K562 (cell line): Measurements from ENCODE around the gene GRIN1. TPM values are rescaled to one million over a fixed set of nuclear protein-coding genes. Genes with fewer than 3 reads are reported as not detected.

Source experiments
- CCNT2 ChIP-seq: IDR thresholded peaks from 2 replicates; pipeline ENCODE4 v1.6.1; 2011; ENCODE audit warnings: borderline replicate concordance, low read depth, mild to moderate bottlenecking, moderate library complexity, mixed read lengths, low read length; ENCODE audit not compliant: insufficient read length; ENCODE audit errors: extremely low read depth
- HNRNPUL1 ChIP-seq: fragments of 200-400 bp; formaldehyde crosslinking; IDR thresholded peaks from 2 replicates; pipeline ENCODE4 v1.6.1; 2017; ENCODE audit warnings: low read length
- NCOA6 ChIP-seq: fragments of 450-650 bp; IDR thresholded peaks from 2 replicates; pipeline ENCODE4 v1.6.1; 2017; ENCODE audit warnings: mild to moderate bottlenecking
- PTRF ChIP-seq: fragments of 450-650 bp; IDR thresholded peaks from 2 replicates; pipeline ENCODE4 v1.6.1; 2016; ENCODE audit warnings: mild to moderate bottlenecking, missing genetic modification characterization, missing compliant biosample characterization
- RBM25 ChIP-seq: fragments of 200-400 bp; formaldehyde crosslinking; IDR thresholded peaks from 2 replicates; pipeline ENCODE4 v1.6.1; 2018; ENCODE audit warnings: low read length, low read depth, moderate library complexity; ENCODE audit not compliant: severe bottlenecking
- SFPQ ChIP-seq: fragments of 200-400 bp; formaldehyde crosslinking; IDR thresholded peaks from 2 replicates; pipeline ENCODE4 v1.6.1; 2017; ENCODE audit warnings: mild to moderate bottlenecking, low read depth, low read length, moderate library complexity
- STAT5A ChIP-seq: IDR thresholded peaks from 2 replicates; pipeline ENCODE4 v1.6.1; 2012; ENCODE audit warnings: low read length, inconsistent platforms, borderline replicate concordance
- ZNF175 ChIP-seq: fragments of 200-800 bp; sonication (Bioruptor generic); IDR thresholded peaks from 2 replicates; pipeline ENCODE4 v1.6.1; 2016; ENCODE audit warnings: low read depth, mild to moderate bottlenecking, missing genetic modification characterization, missing compliant biosample characterization
- ZNF609 ChIP-seq: sonication (generic); formaldehyde crosslinking; IDR thresholded peaks from 2 replicates; pipeline ENCODE4 v1.8.1; 2023; ENCODE audit warnings: missing genetic modification reagents, mild to moderate bottlenecking, borderline replicate concordance
- ZZZ3 ChIP-seq: fragments of 450-650 bp; IDR thresholded peaks from 2 replicates; pipeline ENCODE4 v1.6.1; 2016; ENCODE audit warnings: antibody characterized with exemption, mild to moderate bottlenecking, moderate library complexity
- polyA plus RNA-seq, 8 experiments: library from polyadenylated mRNA; depleted of rRNA in 4 of 8; stranded (reverse) in 5 of 8; unstranded in 3 of 8; fragments of >200 nt; fragmentation: Nextera tagmentation in 2 of 8; fragmentation: Illumina TruSeq in 1 of 8; extraction: Ambion mirVana in 2 of 8; extraction: Trizol in 1 of 8; gene quantifications; 2 replicates each; pipeline versions ENCODE4 v1.2.1 to v1.2.3, GENCODE V29; 2011 to 2014; ENCODE audit warnings: inconsistent platforms in 1 of 8, missing spikeins in 1 of 8
- total RNA-seq, 7 experiments: library from RNA; depleted of rRNA in 6 of 7; stranded (reverse); fragments of >200 nt in 6 of 7; fragmentation: Illumina TruSeq in 2 of 7; extraction: Trizol in 2 of 7; gene quantifications; 2 replicates each; pipeline versions ENCODE4 v1.2.1 to v1.2.3, GENCODE V29; 2011 to 2021; ENCODE audit warnings: low replicate concordance in 1 of 7

Gene GRIN1
- total and polyA plus RNA-seq, 9 of the 15 experiments (the other 6 are each of a cell fraction or from before 2014, with no cell fraction given), result 0.03 to 0.35 (median 0.16) TPM; not detected in 6

GRCh38 chr9:137215196-137215986 is 76.4 kb downstream of the GRIN1 start (continued):
- TF ChIP-seq ZNF609 (CRISPR knock-in tag) (no peak), SFPQ (no peak), HNRNPUL1 (no peak), STAT5A (no peak), PTRF (tag) (no peak), CCNT2 (no peak), RBM25 (no peak), ZZZ3 (no peak), ZNF175 (CRISPR knock-in tag) (no peak), NCOA6 (no peak)
